ENCODE results near the gene NXPE2.

GRCh38 chr11:114738954-114739353 is 60.6 kb downstream of the NXPE2 start:
- TF ChIP-seq, protein P1, sequence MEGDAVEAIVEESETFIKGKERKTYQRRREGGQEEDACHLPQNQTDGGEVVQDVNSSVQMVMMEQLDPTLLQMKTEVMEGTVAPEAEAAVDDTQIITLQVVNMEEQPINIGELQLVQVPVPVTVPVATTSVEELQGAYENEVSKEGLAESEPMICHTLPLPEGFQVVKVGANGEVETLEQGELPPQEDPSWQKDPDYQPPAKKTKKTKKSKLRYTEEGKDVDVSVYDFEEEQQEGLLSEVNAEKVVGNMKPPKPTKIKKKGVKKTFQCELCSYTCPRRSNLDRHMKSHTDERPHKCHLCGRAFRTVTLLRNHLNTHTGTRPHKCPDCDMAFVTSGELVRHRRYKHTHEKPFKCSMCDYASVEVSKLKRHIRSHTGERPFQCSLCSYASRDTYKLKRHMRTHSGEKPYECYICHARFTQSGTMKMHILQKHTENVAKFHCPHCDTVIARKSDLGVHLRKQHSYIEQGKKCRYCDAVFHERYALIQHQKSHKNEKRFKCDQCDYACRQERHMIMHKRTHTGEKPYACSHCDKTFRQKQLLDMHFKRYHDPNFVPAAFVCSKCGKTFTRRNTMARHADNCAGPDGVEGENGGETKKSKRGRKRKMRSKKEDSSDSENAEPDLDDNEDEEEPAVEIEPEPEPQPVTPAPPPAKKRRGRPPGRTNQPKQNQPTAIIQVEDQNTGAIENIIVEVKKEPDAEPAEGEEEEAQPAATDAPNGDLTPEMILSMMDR (IDR thresholded peaks at IDR 0.05): peak in 3 of 4 experiments; percentile 47 to 63 (median 49)
- TF ChIP-seq EP300 (IDR thresholded peaks at IDR 0.05) (no peak), POLR2A (IDR thresholded peaks at IDR 0.05) (no peak), POLR2AphosphoS5 (IDR thresholded peaks at IDR 0.05) (no peak)
